ENCODE measurements around the gene GTSF1L.
A peak's percentile ranks its signal among the peaks of the same experiment; 100 is the strongest.
"Not testable (repeated sequence)": the region's sequence is repeated elsewhere in the genome, so short reads cannot be mapped to it uniquely, and the experiment has no call there.

Gene GTSF1L

GRCh38 chr20:43726811-43727338 is at the start of gene GTSF1L:
GTSF1L (minus strand) TSS chr20:43727002; CDS start chr20:43726694, 308 bp downstream.
- no peak for DNase-seq (ENCODE audit: low read depth)

GRCh38 chr20:43774754-43775153 is 48.0 kb upstream of the GTSF1L start:
- DNase-seq (ENCODE audit: low read depth), result no peak

- DNase-seq (ENCODE audit: low read depth), result no peak
These were observed 44.8 kb upstream of the GTSF1L start for GRCh38 chr20:43771503-43772190.

GRCh38 chr20:43770342-43770741 is 43.5 kb upstream of the GTSF1L start:
- DNase-seq (ENCODE audit: low read depth), result no peak

GRCh38 chr20:43767686-43768474 is 41.1 kb upstream of the GTSF1L start:
- DNase-seq (ENCODE audit: low read depth), result no peak

- DNase-seq (ENCODE audit: low read depth), result no peak
These were observed 40.1 kb upstream of the GTSF1L start for GRCh38 chr20:43766917-43767316.

- no peak for DNase-seq (ENCODE audit: low read depth)
These were observed 39.6 kb upstream of the GTSF1L start for GRCh38 chr20:43766385-43766784.

GRCh38 chr20:43765916-43766315 is 39.1 kb upstream of the GTSF1L start:
- no peak for DNase-seq (ENCODE audit: low read depth)

- DNase-seq (ENCODE audit: low read depth), result no peak
These were observed 36.1 kb upstream of the GTSF1L start for GRCh38 chr20:43762911-43763310.

- no peak for DNase-seq (ENCODE audit: low read depth)
These were observed 34.9 kb upstream of the GTSF1L start for GRCh38 chr20:43761386-43762340.

- DNase-seq (ENCODE audit: low read depth), result not testable (repeated sequence)
These were observed 31.1 kb upstream of the GTSF1L start for GRCh38 chr20:43757888-43758287.

- DNase-seq (ENCODE audit: low read depth), result no peak
These were observed 29.0 kb upstream of the GTSF1L start for GRCh38 chr20:43755851-43756250.

GRCh38 chr20:43755390-43755789 is 28.6 kb upstream of the GTSF1L start:
- no peak for DNase-seq (ENCODE audit: low read depth)

- DNase-seq (ENCODE audit: low read depth), result no peak
These were observed 25.9 kb upstream of the GTSF1L start for GRCh38 chr20:43752561-43753301.

GRCh38 chr20:43752051-43752360 is 25.2 kb upstream of the GTSF1L start:
- DNase-seq (ENCODE audit: low read depth), result no peak

GRCh38 chr20:43751167-43752050 is 24.6 kb upstream of the GTSF1L start:
- no peak for DNase-seq (ENCODE audit: low read depth)

- no peak for DNase-seq (ENCODE audit: low read depth)
These were observed 24.0 kb upstream of the GTSF1L start for GRCh38 chr20:43750774-43751166.

GRCh38 chr20:43749734-43750294 is 23.0 kb upstream of the GTSF1L start:
- DNase-seq (ENCODE audit: low read depth), result peak; percentile 74

- DNase-seq (ENCODE audit: low read depth), result no peak
These were observed 21.5 kb upstream of the GTSF1L start for GRCh38 chr20:43748274-43748673.
